Mesenchymal stem cell (in vitro differentiated cells and primary cell): ENCODE results near the gene C1orf146. TPM values are rescaled to one million over a fixed set of nuclear protein-coding genes. Genes with fewer than 3 reads are reported as not detected.

Source experiments
- DNase-seq: peaks from one replicate; pipeline ENCODE4 v3.0.0-alpha.2; 2013
- H2AFZ ChIP-seq: one replicate; pipeline ENCODE4 v1.6.1; 2013; ENCODE audit warnings: low read depth, mild to moderate bottlenecking, control low read depth, inconsistent platforms, low read length, moderate library complexity
- H2AK5ac ChIP-seq: 2 replicates; pipeline ENCODE4 v1.6.1; 2013; ENCODE audit warnings: low read length, moderate library complexity, mild to moderate bottlenecking, inconsistent platforms; ENCODE audit not compliant: severe bottlenecking
- H2BK120ac ChIP-seq: one replicate; pipeline ENCODE4 v1.6.1; 2013; ENCODE audit warnings: low read depth, mild to moderate bottlenecking, inconsistent platforms, low read length, moderate library complexity
- H2BK12ac ChIP-seq, 2 experiments: one replicate each; pipeline ENCODE4 v1.6.1; 2013; ENCODE audit warnings: inconsistent platforms in 2 of 2, low read length in 2 of 2, mild to moderate bottlenecking in 2 of 2, moderate library complexity in 2 of 2, control low read depth in 1 of 2
- H2BK15ac ChIP-seq: one replicate; pipeline ENCODE4 v1.6.1; 2013; ENCODE audit warnings: mild to moderate bottlenecking, low read depth, inconsistent platforms; ENCODE audit not compliant: poor library complexity, severe bottlenecking
- H2BK5ac ChIP-seq: 2 replicates; pipeline ENCODE4 v1.6.1; 2013; ENCODE audit warnings: low read depth, mild to moderate bottlenecking, low read length, control low read depth, inconsistent platforms; ENCODE audit not compliant: poor library complexity, severe bottlenecking
- H3K14ac ChIP-seq, 2 experiments: one replicate each; pipeline ENCODE4 v1.6.1; 2013; ENCODE audit warnings: inconsistent platforms in 2 of 2, low read length in 2 of 2, control low read depth in 1 of 2, mild to moderate bottlenecking in 1 of 2, moderate library complexity in 1 of 2
- H3K18ac ChIP-seq, 2 experiments: one replicate each; pipeline ENCODE4 v1.6.1; 2013; ENCODE audit warnings: inconsistent platforms in 2 of 2, low read length in 2 of 2, control low read depth in 1 of 2, low read depth in 1 of 2, mild to moderate bottlenecking in 1 of 2
- H3K23ac ChIP-seq, 2 experiments: one replicate each; pipeline ENCODE4 v1.6.1; 2013; ENCODE audit warnings: inconsistent platforms in 2 of 2, low read length in 2 of 2, mild to moderate bottlenecking in 2 of 2, moderate library complexity in 2 of 2, control low read depth in 1 of 2
- H3K27ac ChIP-seq: 2 replicates; pipeline ENCODE4 v1.5.1; 2013; ENCODE audit warnings: mild to moderate bottlenecking, moderate library complexity, low read length, control low read depth, inconsistent platforms; ENCODE audit not compliant: poor library complexity, severe bottlenecking
- H3K27me3 ChIP-seq, 2 experiments: 2 replicates each; pipeline versions ENCODE4 v1.6.1 to v1.7.0; 2013; ENCODE audit warnings: low read length in 2 of 2, mild to moderate bottlenecking in 2 of 2, moderate library complexity in 2 of 2, control low read depth in 1 of 2, inconsistent platforms in 1 of 2; ENCODE audit not compliant: control insufficient read depth in 1 of 2, insufficient read depth in 1 of 2
- H3K36me3 ChIP-seq, 2 experiments: 2 replicates each; pipeline versions ENCODE4 v1.6.1 to v1.7.0; 2013; ENCODE audit warnings: low read length in 2 of 2, control low read depth in 1 of 2, inconsistent platforms in 1 of 2, low read depth in 1 of 2, mild to moderate bottlenecking in 1 of 2; ENCODE audit not compliant: insufficient read depth in 2 of 2, control insufficient read depth in 1 of 2
- H3K4ac ChIP-seq, 2 experiments: one replicate each; pipeline ENCODE4 v1.6.1; 2013; ENCODE audit warnings: inconsistent platforms in 2 of 2, low read length in 2 of 2, mild to moderate bottlenecking in 2 of 2, moderate library complexity in 2 of 2, control low read depth in 1 of 2, low read depth in 1 of 2
- H3K4me1 ChIP-seq: 2 replicates; pipeline ENCODE4 v1.6.1; 2013; ENCODE audit warnings: low read depth, low read length, control low read depth; ENCODE audit not compliant: control insufficient read depth, insufficient read depth
- H3K4me2 ChIP-seq: 2 replicates; pipeline ENCODE4 v1.6.1; 2013; ENCODE audit warnings: low read length, mild to moderate bottlenecking, inconsistent platforms; ENCODE audit not compliant: poor library complexity, severe bottlenecking
- H3K4me3 ChIP-seq, 2 experiments: 2 replicates each; pipeline versions ENCODE4 v1.5.1 to v1.7.0; 2013; ENCODE audit warnings: low read length in 2 of 2, mild to moderate bottlenecking in 2 of 2, control low read depth in 1 of 2, low read depth in 1 of 2; ENCODE audit not compliant: insufficient read depth in 1 of 2
- H3K79me1 ChIP-seq: replicated peaks from 2 replicates; pipeline ENCODE4 v1.6.1; 2013; ENCODE audit warnings: mild to moderate bottlenecking, control low read depth, low read length, inconsistent platforms; ENCODE audit not compliant: poor library complexity, severe bottlenecking
- H3K9ac ChIP-seq: 2 replicates; pipeline ENCODE4 v1.7.0; 2013; ENCODE audit warnings: mild to moderate bottlenecking, low read length, moderate library complexity
- H3K9me3 ChIP-seq: 2 replicates; pipeline ENCODE4 v1.7.0; 2013; ENCODE audit warnings: mild to moderate bottlenecking, low read length; ENCODE audit not compliant: control insufficient read depth
- H4K8ac ChIP-seq: one replicate; pipeline ENCODE4 v1.6.1; 2013; ENCODE audit warnings: inconsistent platforms, mild to moderate bottlenecking, low read length, moderate library complexity
- H4K91ac ChIP-seq: one replicate; pipeline ENCODE4 v1.6.1; 2013; ENCODE audit warnings: mild to moderate bottlenecking, low read length, inconsistent platforms
- WGBS: methylation state at CpG from one replicate; pipeline ENCODE4 v1.1.7; 2013; ENCODE audit warnings: mixed read lengths; 5-methylcytosine and 5-hydroxymethylcytosine counted together
- polyA plus RNA-seq, 2 experiments: library from polyadenylated mRNA; stranded (reverse); fragments of 200-250 nt; gene quantifications; one replicate each; pipeline ENCODE4 v1.2.3, GENCODE V29; 2013

Gene C1orf146
- polyA plus RNA-seq (2013, experiment 1 of 2), result not detected
- polyA plus RNA-seq (2013, experiment 2 of 2), result not detected

- Histone ChIP-seq H3K27ac (no peak within 1 kb of the TSS), H3K4me3 (no peak within 1 kb of the TSS), H3K79me1 (no peaks in the 10 kb centered on the region), H3K9ac (no peak within 1 kb of the TSS), H2BK15ac (no peak within 1 kb of the TSS), H2AFZ (no peak within 1 kb of the TSS), H4K8ac (no peak within 1 kb of the TSS), H2BK12ac (no peak within 1 kb of the TSS), H3K4me1 (no peaks in the 10 kb centered on the region), H3K27me3 (no peaks in the 10 kb centered on the region), H3K18ac (no peak within 1 kb of the TSS), H3K36me3 (no peaks in the 10 kb centered on the region), H3K4me2 (no peak within 1 kb of the TSS), H3K9me3 (no peaks in the 10 kb centered on the region), H3K4ac (no peak within 1 kb of the TSS), H2BK5ac (no peak within 1 kb of the TSS), H3K23ac (no peak within 1 kb of the TSS), H4K91ac (no peak within 1 kb of the TSS), H2AK5ac (no peak within 1 kb of the TSS), H2BK120ac (no peak within 1 kb of the TSS), H3K14ac (no peak within 1 kb of the TSS)
- no peak for DNase-seq
- 93% methylated on average over 27 of the region's 27 CpGs for WGBS
These were observed at the start of gene C1orf146 for GRCh38 chr1:92217721-92218120. Gene C1orf146, plus strand, starts transcription at chr1:92217915. Its CDS starts 13,506 bp downstream, at chr1:92231421.

DNA sequence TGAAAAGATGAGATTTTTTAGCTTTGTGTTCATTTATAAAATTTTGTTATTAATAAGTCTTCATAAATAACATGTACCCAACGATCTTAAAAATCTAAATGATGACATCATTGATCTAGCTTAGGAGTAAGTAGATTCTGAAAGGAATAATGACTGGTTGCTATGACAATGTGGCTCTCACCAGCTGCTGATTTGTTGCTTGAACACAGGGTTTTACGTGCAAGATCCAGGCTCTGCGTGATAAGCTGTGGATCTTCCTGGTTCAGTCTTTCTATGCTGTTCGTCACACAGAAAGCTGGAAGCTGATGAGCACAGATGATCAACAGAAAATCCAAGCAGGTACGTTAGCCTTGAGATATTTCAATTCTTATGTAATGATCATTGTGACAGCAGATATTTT lies 49.1 kb upstream of the C1orf146 start:
- H3K4ac ChIP-seq, result no peak overlapping the region
- no peaks in the 10 kb centered on the region for H3K4me1 ChIP-seq
- no peak overlapping the region for H3K4me2 ChIP-seq
- H3K9ac ChIP-seq, result no peak overlapping the region
- no peak overlapping the region for H3K23ac ChIP-seq
- H4K91ac ChIP-seq, result no peak overlapping the region
- H4K8ac ChIP-seq, result no peak overlapping the region
- DNase-seq, result peak; percentile 31
- H3K14ac ChIP-seq, result no peak overlapping the region
- WGBS, result 89% methylated on average over 5 of the region's 5 CpGs
- H3K4me3 ChIP-seq, result no peak overlapping the region
- no peaks in the 10 kb centered on the region for H3K27me3 ChIP-seq
- H2BK12ac ChIP-seq, result no peak overlapping the region
- H2AFZ ChIP-seq, result no peak overlapping the region
- no peak overlapping the region for H3K18ac ChIP-seq
- no peak overlapping the region for H2AK5ac ChIP-seq
- H3K9me3 ChIP-seq, result no peaks in the 10 kb centered on the region
- no peak overlapping the region for H2BK120ac ChIP-seq
- no peak overlapping the region for H2BK15ac ChIP-seq
- peaks cover 0 to 3% of the 10 kb centered on the region in 2 experiments for H3K36me3 ChIP-seq
- no peaks in the 10 kb centered on the region for H3K79me1 ChIP-seq
- no peak overlapping the region for H2BK5ac ChIP-seq
- H3K27ac ChIP-seq, result no peak overlapping the region

- H3K4me2 ChIP-seq, result no peak overlapping the region
- H3K79me1 ChIP-seq, result no peaks in the 10 kb centered on the region
- H3K18ac ChIP-seq, result no peak overlapping the region
- no peak overlapping the region for H3K14ac ChIP-seq
- H3K9me3 ChIP-seq, result no peaks in the 10 kb centered on the region
- no peak overlapping the region for H2AK5ac ChIP-seq
- H4K8ac ChIP-seq, result no peak overlapping the region
- no peak overlapping the region for H3K4me3 ChIP-seq
- H3K27me3 ChIP-seq, result no peaks in the 10 kb centered on the region
- no peak overlapping the region for H2BK120ac ChIP-seq
- H2BK5ac ChIP-seq, result no peak overlapping the region
- no CpG with 5 or more reads among the region's 2 CpGs for WGBS
- H4K91ac ChIP-seq, result no peak overlapping the region
- no peak overlapping the region for H2BK15ac ChIP-seq
- no peak overlapping the region for H3K9ac ChIP-seq
- no peak overlapping the region for H3K23ac ChIP-seq
- no peak overlapping the region for H3K27ac ChIP-seq
- DNase-seq, result no peak
- no peak overlapping the region for H2BK12ac ChIP-seq
- H2AFZ ChIP-seq, result no peak overlapping the region
- no peak overlapping the region for H3K4ac ChIP-seq
- H3K4me1 ChIP-seq, result no peaks in the 10 kb centered on the region
- H3K36me3 ChIP-seq, result peaks cover 0 to 3% of the 10 kb centered on the region in 2 experiments
These were observed 48.3 kb upstream of the C1orf146 start for GRCh38 chr1:92169214-92170005.

DNA sequence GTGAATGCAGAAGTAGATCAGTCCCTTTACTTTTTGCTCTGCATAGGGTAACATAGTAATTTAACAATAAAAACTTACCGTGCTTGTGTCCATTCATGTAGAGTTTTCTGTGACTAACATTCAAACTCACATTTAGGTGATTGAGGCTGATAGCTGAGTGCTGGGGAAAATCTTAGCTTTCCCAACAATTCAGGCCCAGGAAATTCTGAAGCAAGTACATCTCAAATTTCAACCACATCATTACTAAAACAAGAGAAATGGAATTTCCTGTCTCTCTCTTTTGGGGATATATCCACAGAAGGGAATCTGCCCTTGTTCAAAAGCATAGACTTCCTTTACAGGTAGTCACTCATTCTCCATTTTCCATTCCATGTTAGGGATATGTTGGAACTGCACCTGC lies 33.1 kb upstream of the C1orf146 start:
- H2BK15ac ChIP-seq, result no peak overlapping the region
- H3K9ac ChIP-seq, result no peak overlapping the region
- WGBS, result no CpG with 5 or more reads among the region's 1 CpG
- H3K27ac ChIP-seq, result peak overlapping the region; percentile 54
- H2AK5ac ChIP-seq, result no peak overlapping the region
- H3K4me2 ChIP-seq, result no peak overlapping the region
- H3K23ac ChIP-seq, result no peak overlapping the region
- no peak overlapping the region for H3K4ac ChIP-seq
- H3K79me1 ChIP-seq, result peaks cover 1% of the 10 kb centered on the region
- H3K9me3 ChIP-seq, result no peaks in the 10 kb centered on the region
- peaks cover 0 to 17% of the 10 kb centered on the region in 2 experiments for H3K36me3 ChIP-seq
- H3K27me3 ChIP-seq, result no peaks in the 10 kb centered on the region
- no peak overlapping the region for H2BK5ac ChIP-seq
- H4K91ac ChIP-seq, result no peak overlapping the region
- peak; percentile 68 for DNase-seq
- H2BK120ac ChIP-seq, result no peak overlapping the region
- no peak overlapping the region for H3K18ac ChIP-seq
- H3K4me3 ChIP-seq, result no peak overlapping the region
- H3K14ac ChIP-seq, result no peak overlapping the region
- no peaks in the 10 kb centered on the region for H3K4me1 ChIP-seq
- H2BK12ac ChIP-seq, result no peak overlapping the region
- H4K8ac ChIP-seq, result no peak overlapping the region
- H2AFZ ChIP-seq, result no peak overlapping the region
